Colonic mucosa (tissue), 4 donors: ENCODE measurements around the gene CFAP157. TPM values are rescaled to one million over a fixed set of nuclear protein-coding genes. Genes with fewer than 3 reads are reported as not detected.

Experiments used
- DNase-seq: peaks from one replicate; pipeline ENCODE4 v3.0.0-alpha.2; 2020
- H3K27ac ChIP-seq: fragments of 200-600 bp; one replicate; pipeline ENCODE4 v1.8.0; 2021
- H3K27me3 ChIP-seq: fragments of 200-600 bp; one replicate; pipeline ENCODE4 v1.8.0; 2021
- H3K36me3 ChIP-seq: fragments of 200-600 bp; one replicate; pipeline ENCODE4 v1.8.0; 2021
- H3K4me1 ChIP-seq: fragments of 200-600 bp; one replicate; pipeline ENCODE4 v1.8.0; 2021; ENCODE audit warnings: mild to moderate bottlenecking
- H3K4me3 ChIP-seq: fragments of 200-600 bp; one replicate; pipeline ENCODE4 v1.8.0; 2021
- H3K9ac ChIP-seq, 2 donors: one replicate each; pipeline ENCODE4 v1.7.0; 2013; ENCODE audit warnings: control low read depth in 2 of 2, low read depth in 2 of 2, low read length in 2 of 2
- H3K9me3 ChIP-seq: fragments of 200-600 bp; one replicate; pipeline ENCODE4 v1.8.0; 2021
- CTCF ChIP-seq: fragments of 200-600 bp; IDR thresholded peaks from one replicate; pipeline ENCODE4 v1.8.0; 2022; ENCODE audit warnings: antibody characterized with exemption, mild to moderate bottlenecking
- intact Hi-C: fragments of 100-400 bp; cut with DNase I; formaldehyde crosslinking; loops from one replicate; pipeline ENCODE4 v1.14.1; 2022
- total RNA-seq, 2 donors: library from RNA; stranded (reverse); fragmentation: NEBNext Ultra II Directional in 1 of 2; extraction: Animal tissue kit (Norgen Biotek cat#: 25700) in 1 of 2; gene quantifications; one replicate each; pipeline ENCODE4 v1.2.1, GENCODE V29; 2021
- donor health status: healthy.
- donor health status: DM: no; HTN: no; CAD: no.
- donor health status: DM: no; HTN: no; CAD: no.

CFAP157 gene
- total RNA-seq, 2 donors from 2014 or later: 0.12 TPM; not detected in 1

- no peaks in the 10 kb centered on the region for H3K36me3 ChIP-seq
- no peak for DNase-seq
- H3K4me3 ChIP-seq: no peak overlapping the region
- no peak for TF ChIP-seq CTCF
- H3K4me1 ChIP-seq: no peaks in the 10 kb centered on the region
- no peak overlapping the region for H3K9ac ChIP-seq
- no peak overlapping the region for H3K27ac ChIP-seq
- H3K9me3 ChIP-seq: no peaks in the 10 kb centered on the region
- intact Hi-C loops: no loop called here
- H3K27me3 ChIP-seq: no peaks in the 10 kb centered on the region
Observed at GRCh38 chr9:127746959-127747569, 40.3 kb downstream of the CFAP157 start.

- Histone ChIP-seq H3K4me1 (no peaks in the 10 kb centered on the region), H3K27ac (no peak overlapping the region), H3K4me3 (no peak overlapping the region), H3K27me3 (peaks cover 11% of the 10 kb centered on the region), H3K36me3 (no peaks in the 10 kb centered on the region), H3K9me3 (no peaks in the 10 kb centered on the region), H3K9ac (no peak overlapping the region)
- intact Hi-C loops: no loop called here
- DNase-seq: no peak
- no peak for TF ChIP-seq CTCF
Observed at GRCh38 chr9:127749090-127749787, 42.5 kb downstream of the CFAP157 start.

- Histone ChIP-seq H3K9me3 (no peaks in the 10 kb centered on the region), H3K4me1 (no peaks in the 10 kb centered on the region), H3K27ac (no peak overlapping the region), H3K27me3 (peaks cover 25% of the 10 kb centered on the region), H3K9ac (no peak overlapping the region), H3K4me3 (no peak overlapping the region), H3K36me3 (no peaks in the 10 kb centered on the region)
- intact Hi-C loops: no loop called here
- DNase-seq: no peak
- no peak for TF ChIP-seq CTCF
Observed at GRCh38 chr9:127751269-127752054, 44.7 kb downstream of the CFAP157 start.

GRCh38 chr9:127753148-127753547 lies 46.4 kb downstream of the CFAP157 start:
- peaks cover 25% of the 10 kb centered on the region for H3K27me3 ChIP-seq
- H3K9me3 ChIP-seq: no peaks in the 10 kb centered on the region
- H3K4me1 ChIP-seq: no peaks in the 10 kb centered on the region
- no peak overlapping the region for H3K4me3 ChIP-seq
- no peak overlapping the region for H3K27ac ChIP-seq
- H3K9ac ChIP-seq: no peak overlapping the region
- no peak for TF ChIP-seq CTCF
- intact Hi-C loops: no loop called here
- H3K36me3 ChIP-seq: no peaks in the 10 kb centered on the region
- no peak for DNase-seq

GRCh38 chr9:127753622-127754021 lies 46.8 kb downstream of the CFAP157 start:
- no peak overlapping the region for H3K4me3 ChIP-seq
- H3K27me3 ChIP-seq: peaks cover 25% of the 10 kb centered on the region
- H3K27ac ChIP-seq: no peak overlapping the region
- H3K9ac ChIP-seq: no peak overlapping the region
- no peak for DNase-seq
- H3K36me3 ChIP-seq: no peaks in the 10 kb centered on the region
- intact Hi-C loops: no loop called here
- H3K9me3 ChIP-seq: no peaks in the 10 kb centered on the region
- H3K4me1 ChIP-seq: no peaks in the 10 kb centered on the region
- no peak for TF ChIP-seq CTCF
